Measurements from ENCODE around the gene ABCD4.
A peak's percentile ranks its signal among the peaks of the same experiment; 100 is the strongest.

The ABCD4 gene

GRCh38 chr14:74257078-74257940 lies 45.4 kb downstream of the ABCD4 start:
- Mint-ChIP-seq H3K9me3 (no peaks in the 10 kb centered on the region), H3K36me3 (no peaks in the 10 kb centered on the region), H3K27me3 (peaks cover 9% of the 10 kb centered on the region), H3K27ac (no peak overlapping the region), H3K4me3 (peak overlapping the region; percentile 77), H3K4me1 (peaks cover 7% of the 10 kb centered on the region)
- ATAC-seq = peak; percentile 84

GRCh38 chr14:74255281-74255680 lies 47.5 kb downstream of the ABCD4 start:
- peaks cover 13% of the 10 kb centered on the region for H3K4me1 Mint-ChIP-seq
- H3K4me3 Mint-ChIP-seq = no peak overlapping the region
- peaks cover 20% of the 10 kb centered on the region for H3K27me3 Mint-ChIP-seq
- H3K9me3 Mint-ChIP-seq = no peaks in the 10 kb centered on the region
- H3K36me3 Mint-ChIP-seq = no peaks in the 10 kb centered on the region
- H3K27ac Mint-ChIP-seq = no peak overlapping the region
- ATAC-seq = no peak

- Mint-ChIP-seq H3K27me3 (peaks cover 37% of the 10 kb centered on the region), H3K4me3 (no peak overlapping the region), H3K36me3 (no peaks in the 10 kb centered on the region), H3K9me3 (no peaks in the 10 kb centered on the region), H3K27ac (no peak overlapping the region), H3K4me1 (peaks cover 6% of the 10 kb centered on the region)
- no peak for ATAC-seq
These were observed 53.0 kb downstream of the ABCD4 start for GRCh38 chr14:74249433-74250375.

GRCh38 chr14:74248017-74248416 lies 54.7 kb downstream of the ABCD4 start:
- peaks cover 10% of the 10 kb centered on the region for H3K4me1 Mint-ChIP-seq
- H3K4me3 Mint-ChIP-seq = no peak overlapping the region
- H3K27ac Mint-ChIP-seq = no peak overlapping the region
- no peaks in the 10 kb centered on the region for H3K36me3 Mint-ChIP-seq
- H3K9me3 Mint-ChIP-seq = no peaks in the 10 kb centered on the region
- peaks cover 54% of the 10 kb centered on the region for H3K27me3 Mint-ChIP-seq
- no peak for ATAC-seq

DNA sequence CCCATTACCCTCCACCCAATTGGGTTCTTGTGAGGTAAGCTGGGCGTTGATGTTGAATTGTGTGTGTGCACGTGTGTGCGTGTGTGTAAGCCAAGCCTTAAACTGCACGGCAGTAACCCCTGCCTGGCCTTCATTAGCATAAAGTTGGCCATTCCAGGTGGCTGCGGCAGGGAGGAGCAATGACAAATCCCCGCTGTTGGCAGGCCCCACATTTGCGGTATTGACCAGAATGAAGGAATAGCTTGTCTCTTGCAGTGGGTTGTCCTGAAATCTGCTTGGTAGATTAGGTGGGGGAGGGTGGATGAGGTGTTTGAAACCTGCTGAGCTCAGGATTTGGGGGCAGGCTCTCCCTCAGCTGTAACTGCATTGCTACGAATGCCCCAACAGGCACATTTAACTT lies 56.2 kb downstream of the ABCD4 start:
- H3K4me1 Mint-ChIP-seq = peaks cover 21% of the 10 kb centered on the region
- no peak overlapping the region for H3K27ac Mint-ChIP-seq
- no peak for ATAC-seq
- H3K36me3 Mint-ChIP-seq = no peaks in the 10 kb centered on the region
- H3K27me3 Mint-ChIP-seq = peaks cover 61% of the 10 kb centered on the region
- H3K9me3 Mint-ChIP-seq = no peaks in the 10 kb centered on the region
- H3K4me3 Mint-ChIP-seq = no peak overlapping the region

DNA sequence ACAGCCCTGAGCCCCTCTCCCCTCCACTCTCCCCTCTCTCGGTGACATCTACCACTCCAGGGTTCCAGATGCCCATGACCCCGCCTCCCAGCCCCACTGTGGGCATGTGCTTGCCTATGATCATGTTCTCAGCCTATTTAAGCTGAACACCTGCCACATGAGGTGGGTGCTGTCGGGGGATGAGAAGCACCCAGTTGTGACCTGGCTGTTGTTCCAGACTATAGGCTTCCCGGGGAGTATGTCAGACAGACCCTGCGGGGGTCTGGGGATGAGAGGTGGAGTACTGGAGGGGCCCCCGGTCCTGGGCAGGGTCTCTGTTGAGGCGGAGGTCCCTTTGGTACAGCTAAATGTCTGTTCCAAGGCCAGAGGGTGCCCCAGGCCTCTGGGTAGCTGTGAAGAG lies 57.4 kb downstream of the ABCD4 start:
- Mint-ChIP-seq H3K4me1 (peaks cover 31% of the 10 kb centered on the region), H3K27me3 (peaks cover 70% of the 10 kb centered on the region), H3K9me3 (no peaks in the 10 kb centered on the region), H3K27ac (no peak overlapping the region), H3K4me3 (no peak overlapping the region), H3K36me3 (no peaks in the 10 kb centered on the region)
- no peak for ATAC-seq

GRCh38 chr14:74244115-74244514 lies 58.6 kb downstream of the ABCD4 start:
- H3K4me3 Mint-ChIP-seq = no peak overlapping the region
- no peaks in the 10 kb centered on the region for H3K36me3 Mint-ChIP-seq
- H3K9me3 Mint-ChIP-seq = no peaks in the 10 kb centered on the region
- H3K4me1 Mint-ChIP-seq = peaks cover 34% of the 10 kb centered on the region
- peaks cover 80% of the 10 kb centered on the region for H3K27me3 Mint-ChIP-seq
- no peak overlapping the region for H3K27ac Mint-ChIP-seq
- no peak for ATAC-seq

DNA sequence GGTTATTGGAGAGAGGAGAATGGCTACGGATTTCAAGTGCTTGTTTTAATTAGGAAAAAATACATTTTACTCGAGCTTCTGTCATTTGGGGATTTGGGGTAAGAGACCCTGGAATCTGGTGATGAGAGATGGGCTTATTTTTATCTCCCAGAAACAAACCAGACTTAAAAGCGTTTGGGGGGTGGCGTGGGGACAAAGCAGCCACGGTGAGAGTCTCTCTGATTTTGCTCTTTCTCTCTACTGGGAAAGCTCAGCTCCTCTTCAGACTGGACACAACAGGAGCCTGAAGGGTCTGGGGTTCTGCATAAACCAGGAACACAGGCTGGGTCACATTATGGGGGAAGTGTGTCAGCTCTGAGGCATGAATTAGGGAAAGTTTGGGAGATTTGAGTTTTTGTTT lies 59.7 kb downstream of the ABCD4 start:
- ATAC-seq = no peak
- no peaks in the 10 kb centered on the region for H3K36me3 Mint-ChIP-seq
- peaks cover 90% of the 10 kb centered on the region for H3K27me3 Mint-ChIP-seq
- H3K27ac Mint-ChIP-seq = no peak overlapping the region
- no peaks in the 10 kb centered on the region for H3K9me3 Mint-ChIP-seq
- H3K4me1 Mint-ChIP-seq = peaks cover 34% of the 10 kb centered on the region
- no peak overlapping the region for H3K4me3 Mint-ChIP-seq

GRCh38 chr14:74242780-74243042 lies 60.0 kb downstream of the ABCD4 start:
- H3K4me1 Mint-ChIP-seq = peaks cover 34% of the 10 kb centered on the region
- H3K9me3 Mint-ChIP-seq = no peaks in the 10 kb centered on the region
- H3K27me3 Mint-ChIP-seq = peaks cover 94% of the 10 kb centered on the region
- no peaks in the 10 kb centered on the region for H3K36me3 Mint-ChIP-seq
- H3K4me3 Mint-ChIP-seq = no peak overlapping the region
- no peak overlapping the region for H3K27ac Mint-ChIP-seq
- no peak for ATAC-seq

DNA sequence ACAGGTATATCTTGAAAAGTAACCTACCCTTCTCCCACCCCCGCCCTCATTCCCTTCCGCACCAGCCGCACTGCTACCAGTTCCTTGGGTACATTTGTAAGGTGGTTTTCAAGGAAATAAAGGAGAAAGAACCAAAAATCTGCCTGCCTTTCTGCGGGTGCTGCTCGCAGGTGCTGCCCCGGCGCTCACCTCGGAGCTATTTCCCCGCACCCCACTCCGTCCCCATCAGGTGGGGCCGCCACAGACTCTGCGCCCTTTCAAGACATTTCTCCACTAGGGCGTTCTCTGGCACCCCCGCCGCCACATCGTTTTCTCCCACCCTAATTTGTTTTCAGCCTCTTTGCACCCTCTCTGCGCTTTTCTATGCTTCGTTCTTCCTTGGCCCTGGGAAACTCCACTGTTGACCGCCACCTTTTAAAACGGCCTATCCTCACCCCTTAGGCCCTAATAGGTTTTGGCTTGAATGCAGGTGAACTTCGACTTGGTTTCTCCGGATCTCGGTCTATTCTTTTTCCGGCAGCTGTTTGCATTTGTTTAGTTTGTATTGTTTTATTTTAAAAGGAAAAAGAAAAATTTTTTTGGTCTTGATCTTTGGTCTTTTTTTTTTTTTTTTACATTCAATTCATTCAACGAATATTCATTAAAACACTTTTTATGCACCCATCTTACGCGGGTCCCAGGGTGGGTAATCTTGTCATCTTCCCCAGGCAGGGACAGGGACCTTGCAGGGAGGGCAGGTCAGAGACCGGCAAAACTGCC lies 60.5 kb downstream of the ABCD4 start:
- Mint-ChIP-seq H3K27ac (peak overlapping the region; percentile 5), H3K27me3 (peaks cover 98% of the 10 kb centered on the region), H3K36me3 (no peaks in the 10 kb centered on the region), H3K4me3 (peak overlapping the region; percentile 27), H3K4me1 (peaks cover 34% of the 10 kb centered on the region), H3K9me3 (no peaks in the 10 kb centered on the region)
- no peak for ATAC-seq

GRCh38 chr14:74241652-74242017 lies 61.1 kb downstream of the ABCD4 start:
- no peaks in the 10 kb centered on the region for H3K9me3 Mint-ChIP-seq
- H3K27ac Mint-ChIP-seq = no peak overlapping the region
- H3K4me1 Mint-ChIP-seq = peaks cover 34% of the 10 kb centered on the region
- ATAC-seq = no peak
- H3K27me3 Mint-ChIP-seq = peaks cover 98% of the 10 kb centered on the region
- H3K4me3 Mint-ChIP-seq = peak overlapping the region; percentile 67
- H3K36me3 Mint-ChIP-seq = no peaks in the 10 kb centered on the region

GRCh38 chr14:74240794-74241651 lies 61.7 kb downstream of the ABCD4 start:
- Mint-ChIP-seq H3K4me1 (peaks cover 34% of the 10 kb centered on the region), H3K27ac (no peak overlapping the region), H3K4me3 (peak overlapping the region; percentile 67)

DNA sequence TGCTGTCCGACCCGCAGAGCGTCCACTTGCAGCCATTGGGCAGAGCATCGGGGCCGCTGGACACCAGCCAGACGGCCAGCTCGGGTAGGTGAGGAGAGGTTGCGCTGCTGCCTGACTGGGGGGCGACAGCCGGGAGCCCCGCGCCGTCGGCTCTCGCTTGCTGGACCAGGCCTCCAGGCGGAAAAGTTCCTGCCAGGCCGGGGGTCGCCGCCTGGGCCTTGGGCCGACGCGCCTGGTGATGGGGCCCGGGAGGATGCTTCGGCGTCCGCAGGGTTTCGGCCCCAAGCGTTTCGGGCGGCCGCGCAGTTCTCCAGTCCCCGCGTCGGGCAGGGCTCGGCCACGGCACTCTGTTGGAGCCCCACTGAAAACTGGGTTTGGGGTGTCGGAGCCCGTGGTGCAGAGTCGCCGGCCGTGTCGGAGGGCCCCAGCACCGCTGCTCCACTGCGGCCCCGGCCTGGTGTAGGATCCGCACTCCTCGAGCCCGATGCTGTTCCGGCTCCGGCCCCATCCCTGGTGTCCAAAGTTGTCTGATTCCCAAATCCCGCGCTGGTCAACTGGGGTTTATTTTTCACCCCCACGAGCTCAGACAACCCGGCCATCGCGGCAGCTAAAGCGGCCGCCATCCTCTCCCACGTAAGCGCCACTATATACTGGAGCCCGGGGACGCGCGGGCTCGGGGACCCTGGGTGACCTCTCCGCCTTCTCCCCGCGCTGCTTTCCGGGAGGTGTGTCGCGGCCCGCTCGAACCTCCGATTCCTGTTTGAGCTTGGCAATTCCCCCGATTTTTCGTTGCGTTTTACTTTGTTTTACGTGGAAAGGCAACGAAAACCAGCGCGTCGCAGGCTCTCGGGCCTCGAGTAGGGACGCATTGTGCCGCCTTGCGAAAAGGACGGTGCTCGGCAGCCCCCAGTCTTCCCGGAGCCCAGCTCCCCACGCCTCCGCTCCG lies 62.6 kb downstream of the ABCD4 start:
- Mint-ChIP-seq H3K27me3 (peaks cover 92% of the 10 kb centered on the region), H3K4me1 (peaks cover 34% of the 10 kb centered on the region), H3K36me3 (no peaks in the 10 kb centered on the region), H3K4me3 (peak overlapping the region; percentile 67), H3K27ac (no peak overlapping the region), H3K9me3 (no peaks in the 10 kb centered on the region)
- ATAC-seq = no peak

More at GRCh38 chr14:74240794-74241651, 61.7 kb downstream of the ABCD4 start:
- Mint-ChIP-seq H3K27me3 (peaks cover 98% of the 10 kb centered on the region), H3K36me3 (no peaks in the 10 kb centered on the region), H3K9me3 (no peaks in the 10 kb centered on the region)
- no peak for ATAC-seq
